DOHH2 (cell line): ENCODE results near the gene SFTPA2.
A peak's percentile ranks its signal among the peaks of the same experiment; 100 is the strongest.

Source experiments
- H3F3A ChIP-seq: fragments of 200-600 bp; sonication (generic), shearing (Covaris generic); 2 replicates; pipeline ENCODE4 v1.6.0; 2016; ENCODE audit warnings: antibody characterized with exemption, mild to moderate bottlenecking; ENCODE audit not compliant: control insufficient read depth, insufficient read depth
- H3K27ac ChIP-seq: fragments of 200-600 bp; sonication (generic); 2 replicates; pipeline ENCODE4 v1.5.1; 2014; ENCODE audit warnings: low read depth, mild to moderate bottlenecking, low read length, moderate library complexity
- H3K27me3 ChIP-seq: fragments of 200-600 bp; sonication (generic); 2 replicates; pipeline ENCODE4 v1.6.1; 2014; ENCODE audit warnings: mild to moderate bottlenecking, low read length, mixed read lengths; ENCODE audit not compliant: control insufficient read depth
- H3K36me3 ChIP-seq: fragments of 200-600 bp; sonication (generic); 2 replicates; pipeline ENCODE4 v1.6.1; 2014; ENCODE audit warnings: mild to moderate bottlenecking, low read length, moderate library complexity, mixed read lengths; ENCODE audit not compliant: control insufficient read depth
- H3K4me1 ChIP-seq: fragments of 200-600 bp; sonication (generic); 2 replicates; pipeline ENCODE4 v1.6.1; 2014; ENCODE audit warnings: mild to moderate bottlenecking, low read length, mixed read lengths; ENCODE audit not compliant: control insufficient read depth
- H3K4me2 ChIP-seq: fragments of 200-600 bp; sonication (generic); 2 replicates; pipeline ENCODE4 v1.6.0; 2014; ENCODE audit warnings: mild to moderate bottlenecking, low read length, moderate library complexity
- H3K4me3 ChIP-seq: fragments of 200-600 bp; sonication (generic); 2 replicates; pipeline ENCODE4 v1.5.1; 2014; ENCODE audit warnings: mild to moderate bottlenecking, low read length, mixed read lengths
- H3K79me2 ChIP-seq: fragments of 200-600 bp; sonication (generic); 2 replicates; pipeline ENCODE4 v1.6.1; 2014; ENCODE audit warnings: mild to moderate bottlenecking, low read length, mixed read lengths; ENCODE audit not compliant: control insufficient read depth
- H3K9me2 ChIP-seq: fragments of 200-600 bp; sonication (generic); replicated peaks from 2 replicates; pipeline ENCODE4 v1.6.1; 2014; ENCODE audit warnings: mild to moderate bottlenecking, low read length, mixed read lengths; ENCODE audit not compliant: control insufficient read depth
- H3K9me3 ChIP-seq: fragments of 200-600 bp; sonication (generic); 2 replicates; pipeline ENCODE4 v1.6.1; 2014; ENCODE audit warnings: antibody characterized with exemption, low read length, mixed read lengths; ENCODE audit not compliant: control insufficient read depth, insufficient read depth
- H4K20me1 ChIP-seq: fragments of 200-600 bp; sonication (generic); 2 replicates; pipeline ENCODE4 v1.6.0; 2014; ENCODE audit warnings: low read depth, mild to moderate bottlenecking, antibody characterized with exemption, low read length, moderate library complexity; ENCODE audit not compliant: control insufficient read depth, insufficient read depth
- EZH2phosphoT487 ChIP-seq: fragments of 200-600 bp; sonication (generic); IDR thresholded peaks from 2 replicates; pipeline ENCODE4 v1.6.1; 2017; ENCODE audit warnings: borderline replicate concordance, mild to moderate bottlenecking, antibody characterized with exemption, low read length, moderate library complexity, mixed read lengths
- TF ChIP-seq, protein P1 (sequence below): fragments of 200-600 bp; sonication (generic); IDR thresholded peaks from one replicate; pipeline ENCODE4 v1.5.1; 2014; ENCODE audit warnings: antibody characterized with exemption, mild to moderate bottlenecking, low read depth, low read length; ENCODE audit not compliant: poor library complexity, severe bottlenecking

The SFTPA2 gene

DNA sequence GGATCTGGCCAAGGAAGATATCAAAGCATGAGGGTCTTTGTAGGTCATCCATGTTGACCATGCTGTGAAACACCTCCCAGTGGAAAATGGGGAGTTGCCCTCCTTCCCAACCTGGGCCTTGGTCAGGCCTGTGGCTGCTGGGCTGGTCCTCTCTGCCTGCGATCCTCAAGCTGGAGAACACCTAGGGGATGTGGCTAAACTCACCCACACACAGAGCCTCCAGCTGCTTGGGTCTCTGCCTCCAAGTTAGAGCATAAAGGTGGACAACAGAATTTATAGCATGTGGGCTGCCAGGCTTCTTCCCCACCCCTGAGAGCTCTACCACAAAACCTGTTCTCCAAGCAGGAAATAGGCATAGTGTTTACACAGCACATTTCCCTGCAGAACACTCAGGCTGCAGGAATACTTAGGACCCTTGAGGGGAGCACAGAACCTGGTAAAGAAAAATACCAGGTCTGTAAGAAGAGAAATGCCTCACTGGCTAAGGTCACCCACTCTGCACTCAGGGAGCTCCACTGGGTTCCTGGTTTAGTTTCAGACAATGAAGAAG is at the start of gene SFTPA2:
Gene SFTPA2 (minus strand): TSS at position 248 of the 550 bp plus-strand sequence. CDS start 924 bp downstream, outside the sequence.
- Histone ChIP-seq H3K9me3 (no peaks in the 10 kb centered on the region), H3K27ac (no peak within 1 kb of the TSS)

DNA sequence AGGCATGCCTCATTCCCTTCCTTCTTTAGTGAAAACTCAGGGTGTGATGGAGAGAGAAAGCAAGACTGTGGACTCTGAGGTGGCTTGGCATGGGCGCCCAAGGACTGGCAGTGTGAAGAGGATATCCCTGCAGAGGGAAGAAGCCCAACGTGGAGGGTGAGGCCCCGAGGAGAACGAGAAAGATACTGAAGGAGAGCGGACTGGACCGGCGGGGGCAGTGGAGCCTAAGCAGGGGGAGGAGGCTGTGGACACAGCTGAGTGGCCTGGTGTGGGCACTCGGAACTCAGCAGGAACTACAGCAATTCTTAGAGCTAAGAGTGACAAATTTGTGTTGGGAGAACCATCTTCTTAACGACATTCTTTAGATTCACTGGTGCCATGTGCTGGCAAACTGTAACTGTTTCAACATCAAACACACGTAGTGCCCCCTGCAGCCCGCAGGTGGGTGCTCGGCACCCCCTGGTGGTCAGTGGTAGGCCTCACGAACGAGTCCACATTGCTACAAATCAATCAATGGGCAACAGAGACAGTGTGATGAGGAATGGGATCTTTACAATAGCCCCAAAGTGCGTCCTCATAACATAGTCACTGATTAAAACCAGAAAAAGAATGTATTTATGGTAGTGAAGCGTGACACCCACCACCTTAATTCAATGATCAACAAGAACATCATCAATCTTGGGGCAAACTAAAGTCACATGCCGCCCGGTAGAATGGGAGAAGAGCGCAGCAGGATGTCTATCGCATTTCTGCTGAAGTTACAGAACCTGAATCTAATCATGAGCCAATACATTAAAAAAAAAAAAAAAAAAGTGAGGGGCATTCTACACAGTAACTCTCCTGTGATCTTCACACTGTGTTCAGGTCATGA is 48.5 kb upstream of the SFTPA2 start:
- Histone ChIP-seq H4K20me1 (no peaks in the 10 kb centered on the region), H3F3A (no peaks in the 10 kb centered on the region), H3K9me3 (no peaks in the 10 kb centered on the region), H3K79me2 (no peaks in the 10 kb centered on the region), H3K4me1 (no peaks in the 10 kb centered on the region), H3K27me3 (no peaks in the 10 kb centered on the region), H3K36me3 (no peaks in the 10 kb centered on the region), H3K4me3 (no peak overlapping the region), H3K9me2 (no peaks in the 10 kb centered on the region), H3K27ac (no peak overlapping the region), H3K4me2 (no peak overlapping the region)
- TF ChIP-seq, protein P1, sequence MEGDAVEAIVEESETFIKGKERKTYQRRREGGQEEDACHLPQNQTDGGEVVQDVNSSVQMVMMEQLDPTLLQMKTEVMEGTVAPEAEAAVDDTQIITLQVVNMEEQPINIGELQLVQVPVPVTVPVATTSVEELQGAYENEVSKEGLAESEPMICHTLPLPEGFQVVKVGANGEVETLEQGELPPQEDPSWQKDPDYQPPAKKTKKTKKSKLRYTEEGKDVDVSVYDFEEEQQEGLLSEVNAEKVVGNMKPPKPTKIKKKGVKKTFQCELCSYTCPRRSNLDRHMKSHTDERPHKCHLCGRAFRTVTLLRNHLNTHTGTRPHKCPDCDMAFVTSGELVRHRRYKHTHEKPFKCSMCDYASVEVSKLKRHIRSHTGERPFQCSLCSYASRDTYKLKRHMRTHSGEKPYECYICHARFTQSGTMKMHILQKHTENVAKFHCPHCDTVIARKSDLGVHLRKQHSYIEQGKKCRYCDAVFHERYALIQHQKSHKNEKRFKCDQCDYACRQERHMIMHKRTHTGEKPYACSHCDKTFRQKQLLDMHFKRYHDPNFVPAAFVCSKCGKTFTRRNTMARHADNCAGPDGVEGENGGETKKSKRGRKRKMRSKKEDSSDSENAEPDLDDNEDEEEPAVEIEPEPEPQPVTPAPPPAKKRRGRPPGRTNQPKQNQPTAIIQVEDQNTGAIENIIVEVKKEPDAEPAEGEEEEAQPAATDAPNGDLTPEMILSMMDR, result peak; percentile 83
- TF ChIP-seq EZH2phosphoT487, result no peak

More for the DNA sequence above, at the start of gene SFTPA2:
- Histone ChIP-seq H4K20me1 (no peaks in the 10 kb centered on the region; the same call in 1 of the 2 replicates), H3F3A (no peaks in the 10 kb centered on the region), H3K79me2 (no peaks in the 10 kb centered on the region), H3K27me3 (0 out of 2 replicates have a peak, but pooled peaks cover 3% of the 10 kb centered on the region), H3K4me2 (no peak within 1 kb of the TSS), H3K9me2 (no peaks in the 10 kb centered on the region), H3K36me3 (no peaks in the 10 kb centered on the region), H3K4me3 (no peak within 1 kb of the TSS), H3K4me1 (no peaks in the 10 kb centered on the region)
- TF ChIP-seq, protein P1, result no peak
- no peak for TF ChIP-seq EZH2phosphoT487

DNA sequence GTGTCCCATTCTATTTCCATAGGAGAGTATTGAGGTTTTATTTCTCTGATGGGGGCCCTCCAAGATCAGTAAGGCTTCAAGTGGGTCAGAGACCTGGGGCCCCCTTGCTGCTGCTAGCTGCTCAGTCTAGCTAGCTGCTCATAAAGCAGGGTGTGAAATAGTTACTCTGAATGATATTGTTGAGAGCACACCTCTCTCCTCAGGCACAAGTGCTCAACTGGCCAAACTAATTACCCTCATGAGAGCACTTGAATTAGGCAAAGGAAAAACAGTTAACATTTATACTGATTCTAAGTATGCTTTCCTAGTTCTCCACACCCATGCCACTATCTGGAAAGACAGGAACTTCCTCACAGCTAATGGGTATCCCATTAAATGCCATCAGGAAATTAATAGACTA is 45.1 kb upstream of the SFTPA2 start:
- H4K20me1 ChIP-seq, result no peaks in the 10 kb centered on the region
- H3K4me1 ChIP-seq, result peaks cover 31% of the 10 kb centered on the region
- TF ChIP-seq, protein P1, result no peak
- no peak for TF ChIP-seq EZH2phosphoT487

More for the DNA sequence above, 45.1 kb upstream of the SFTPA2 start:
- Histone ChIP-seq H3K4me3 (no peak overlapping the region), H3K27me3 (no peaks in the 10 kb centered on the region), H3K9me2 (no peaks in the 10 kb centered on the region), H3K79me2 (no peaks in the 10 kb centered on the region), H3K36me3 (no peaks in the 10 kb centered on the region), H3K4me2 (no peak overlapping the region), H3K9me3 (no peaks in the 10 kb centered on the region), H3K27ac (no peak overlapping the region), H3F3A (no peaks in the 10 kb centered on the region)
